ENCODE measurements around the gene TRPM7. TPM values are rescaled to one million over a fixed set of nuclear protein-coding genes. Genes with fewer than 3 reads are reported as not detected.

Gene TRPM7
- total and polyA plus RNA-seq, 7 experiments from 2014 or later = 14.3 to 62.3 (median 36.5) TPM

DNA sequence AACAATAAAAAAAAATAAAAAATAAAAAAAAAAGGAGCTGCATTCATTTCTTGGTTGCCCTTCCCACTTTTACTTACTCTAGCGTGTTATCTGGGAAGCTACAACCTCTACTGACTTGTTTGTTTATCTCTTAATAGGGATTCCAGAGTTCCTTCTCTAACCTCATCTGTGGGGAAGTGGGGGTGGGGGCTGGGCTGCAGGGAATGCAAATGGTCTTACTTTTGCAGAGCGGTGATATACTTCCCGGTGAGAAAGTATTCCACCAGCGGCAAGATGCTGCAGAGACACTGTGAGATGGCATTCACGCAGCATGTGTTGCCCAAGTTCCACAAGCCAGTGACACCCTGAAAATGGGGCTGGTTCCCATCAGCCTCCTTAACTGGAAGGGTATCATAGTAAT, 142.2 kb downstream of the TRPM7 start:
- POLR2A ChIA-PET = no interaction called here
- H3K4me1 ChIP-seq (ENCODE audit: control insufficient read depth in 2 of 2, insufficient read depth in 2 of 2, low read length in 2 of 2) = no peaks in the 10 kb centered on the region
- Mint-ChIP-seq H3K36me3 (no peaks in the 10 kb centered on the region), H3K9me3 (no peaks in the 10 kb centered on the region), H3K4me1 (peaks cover 0 to 2% (median 0%) of the 10 kb centered on the region in 7 donors), H3K27ac (no peak overlapping the region), H3K27me3 (peaks cover 9 to 16% (median 14%) of the 10 kb centered on the region in 5 donors), H3K4me3 (no peak overlapping the region)
- intact Hi-C loops (cut with micrococcal nuclease) = no loop called here
- H3K27ac ChIP-seq (ENCODE audit: low read depth, low read length) = no peak overlapping the region
- H3K9me3 ChIP-seq (ENCODE audit: control insufficient read depth in 2 of 3, low read length in 3 of 3) = no peaks in the 10 kb centered on the region
- ATAC-seq = no peak
- no peaks in the 10 kb centered on the region for H3K36me3 ChIP-seq (ENCODE audit: control insufficient read depth in 2 of 3, insufficient read depth in 3 of 3, low read length in 3 of 3)
- H3K27me3 ChIP-seq (ENCODE audit: control insufficient read depth in 2 of 2, insufficient read depth in 2 of 2, low read length in 2 of 2) = no peaks in the 10 kb centered on the region
- CTCF ChIA-PET = no interaction called here
- H3K4me3 ChIP-seq (ENCODE audit: low read length) = no peak overlapping the region
- DNase-seq = no peak

DNA sequence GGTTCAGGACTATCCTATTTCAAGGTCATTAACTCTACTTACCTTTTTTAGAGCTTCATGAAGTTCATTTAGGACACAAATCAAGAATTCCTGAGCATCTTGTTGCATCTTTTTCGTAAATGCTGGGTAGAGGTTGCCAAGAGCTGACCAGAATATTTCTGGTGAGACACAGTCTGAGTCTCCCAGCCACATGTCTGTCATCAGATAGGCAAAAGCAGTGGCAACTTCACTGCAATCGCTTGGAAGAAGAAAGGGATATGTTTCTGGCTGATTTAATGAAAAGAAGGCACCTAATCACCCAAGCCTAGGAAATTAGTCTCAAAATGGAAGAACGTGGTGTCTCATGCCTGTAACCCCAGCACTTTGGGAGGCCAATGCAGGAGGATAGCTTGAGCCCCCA, 143.0 kb downstream of the TRPM7 start:
- ATAC-seq (no peak), DNase-seq (no peak)
- Histone ChIP-seq H3K4me1 (ENCODE audit: control insufficient read depth in 2 of 2, insufficient read depth in 2 of 2, low read length in 2 of 2) (no peaks in the 10 kb centered on the region), H3K27ac (ENCODE audit: low read depth, low read length) (no peak overlapping the region), H3K36me3 (ENCODE audit: control insufficient read depth in 2 of 3, insufficient read depth in 3 of 3, low read length in 3 of 3) (no peaks in the 10 kb centered on the region), H3K27me3 (ENCODE audit: control insufficient read depth in 2 of 2, insufficient read depth in 2 of 2, low read length in 2 of 2) (no peaks in the 10 kb centered on the region), H3K4me3 (ENCODE audit: low read length) (no peak overlapping the region), H3K9me3 (ENCODE audit: control insufficient read depth in 2 of 3, low read length in 3 of 3) (no peaks in the 10 kb centered on the region)
- Mint-ChIP-seq H3K27ac (no peak overlapping the region), H3K4me3 (no peak overlapping the region), H3K27me3 (peaks cover 9 to 16% (median 14%) of the 10 kb centered on the region in 5 donors), H3K4me1 (peaks cover 0 to 2% (median 0%) of the 10 kb centered on the region in 7 donors), H3K9me3 (no peaks in the 10 kb centered on the region), H3K36me3 (no peaks in the 10 kb centered on the region)
- ChIA-PET CTCF (no interaction called here), POLR2A (no interaction called here)
- intact Hi-C loops (cut with micrococcal nuclease) = no loop called here

DNA sequence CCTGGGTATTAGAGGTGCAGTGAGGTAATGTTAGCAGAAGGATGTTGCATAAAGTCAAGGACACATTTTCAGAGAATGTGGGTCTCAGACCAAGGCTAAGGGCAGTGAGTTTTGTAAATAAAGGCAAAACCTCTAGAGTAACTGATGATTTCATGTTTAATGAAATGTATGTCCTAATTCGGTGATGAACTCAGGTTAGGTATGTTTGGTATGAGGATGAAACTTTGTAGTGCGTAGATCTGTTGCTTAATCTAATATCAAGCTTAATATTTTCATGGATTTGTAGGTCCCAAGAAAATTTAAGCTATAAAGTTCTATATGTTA, 143.7 kb downstream of the TRPM7 start:
- Histone ChIP-seq H3K27ac (ENCODE audit: low read depth, low read length) (no peak overlapping the region), H3K4me3 (ENCODE audit: low read length) (no peak overlapping the region), H3K27me3 (ENCODE audit: control insufficient read depth in 2 of 2, insufficient read depth in 2 of 2, low read length in 2 of 2) (no peaks in the 10 kb centered on the region), H3K36me3 (ENCODE audit: control insufficient read depth in 2 of 3, insufficient read depth in 3 of 3, low read length in 3 of 3) (no peaks in the 10 kb centered on the region), H3K9me3 (ENCODE audit: control insufficient read depth in 2 of 3, low read length in 3 of 3) (no peaks in the 10 kb centered on the region), H3K4me1 (ENCODE audit: control insufficient read depth in 2 of 2, insufficient read depth in 2 of 2, low read length in 2 of 2) (no peaks in the 10 kb centered on the region)
- Mint-ChIP-seq H3K36me3 (no peaks in the 10 kb centered on the region), H3K4me3 (no peak overlapping the region), H3K4me1 (peaks cover 0 to 2% (median 0%) of the 10 kb centered on the region in 7 donors), H3K27ac (no peak overlapping the region), H3K9me3 (no peaks in the 10 kb centered on the region), H3K27me3 (peaks cover 9 to 16% (median 14%) of the 10 kb centered on the region in 5 donors)
- intact Hi-C loops (cut with micrococcal nuclease) = no loop called here
- ChIA-PET POLR2A (no interaction called here), CTCF (interaction anchor here (0.6 kb wide), 1 partner anchor 16 kb away, joined by 3 read pairs; no protein-coding TSS in a partner anchor)
- no peak for DNase-seq
- no peak for ATAC-seq

DNA sequence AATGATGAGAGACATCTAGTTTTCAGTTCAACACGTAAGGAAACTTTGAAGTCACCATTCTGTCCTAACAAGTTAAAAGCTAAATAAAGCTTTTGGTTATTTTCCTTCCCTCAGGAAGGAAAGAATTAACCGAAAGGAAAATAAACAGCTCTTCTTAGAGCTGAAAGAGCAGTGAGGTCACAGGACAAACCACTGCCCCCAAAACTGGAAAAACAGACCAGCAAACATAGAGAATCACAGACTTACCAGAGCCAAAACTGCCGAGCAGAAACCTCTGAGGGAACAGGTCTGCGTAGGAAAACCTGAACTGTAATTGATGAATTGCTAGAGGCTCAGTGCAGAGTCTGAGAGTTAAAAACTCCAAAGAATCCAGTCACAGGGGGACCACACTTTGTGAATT, 154.8 kb downstream of the TRPM7 start:
- CTCF ChIA-PET = no interaction called here
- no peak for ATAC-seq

DNA sequence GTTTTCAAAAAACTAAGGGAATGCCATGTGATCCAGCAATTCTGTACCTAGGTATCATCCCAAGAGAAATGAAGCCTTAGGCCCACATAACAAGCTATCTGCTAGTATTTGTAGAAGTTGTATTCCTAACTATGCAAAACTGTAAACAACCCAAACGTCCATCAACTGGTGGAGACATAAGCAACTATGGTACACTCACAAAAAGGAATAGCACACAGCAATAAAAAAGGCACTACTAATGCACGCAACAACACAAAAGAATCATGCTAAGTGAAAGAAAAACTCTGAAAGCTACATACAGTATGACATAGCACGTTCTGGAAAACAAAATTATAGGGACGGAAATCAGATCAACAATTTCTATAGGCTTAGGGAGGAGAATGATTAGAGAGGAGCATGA, 155.4 kb downstream of the TRPM7 start:
- H3K27me3 ChIP-seq (ENCODE audit: control insufficient read depth in 2 of 2, insufficient read depth in 2 of 2, low read length in 2 of 2) = no peaks in the 10 kb centered on the region
- CTCF ChIA-PET = no interaction called here
- no peaks in the 10 kb centered on the region for H3K36me3 ChIP-seq (ENCODE audit: control insufficient read depth in 2 of 3, insufficient read depth in 3 of 3, low read length in 3 of 3)
- Mint-ChIP-seq H3K4me3 (no peak overlapping the region), H3K36me3 (peaks cover 0 to 3% (median 0%) of the 10 kb centered on the region in 5 donors), H3K9me3 (no peaks in the 10 kb centered on the region), H3K27ac (no peak overlapping the region), H3K27me3 (no peaks in the 10 kb centered on the region), H3K4me1 (peaks cover 0 to 4% (median 0%) of the 10 kb centered on the region in 7 donors)
- H3K4me1 ChIP-seq (ENCODE audit: control insufficient read depth in 2 of 2, insufficient read depth in 2 of 2, low read length in 2 of 2) = no peaks in the 10 kb centered on the region
- ATAC-seq (no peak), DNase-seq (no peak)
- intact Hi-C loops (cut with micrococcal nuclease) = no loop called here
- no peak overlapping the region for H3K27ac ChIP-seq (ENCODE audit: low read depth, low read length)
- no peak overlapping the region for H3K4me3 ChIP-seq (ENCODE audit: low read length)
- no peaks in the 10 kb centered on the region for H3K9me3 ChIP-seq (ENCODE audit: control insufficient read depth in 2 of 3, low read length in 3 of 3)
- POLR2A ChIA-PET = no interaction called here

More for the DNA sequence above, 154.8 kb downstream of the TRPM7 start:
- DNase-seq = no peak
- Histone ChIP-seq H3K27ac (ENCODE audit: low read depth, low read length) (no peak overlapping the region), H3K36me3 (ENCODE audit: control insufficient read depth in 2 of 3, insufficient read depth in 3 of 3, low read length in 3 of 3) (no peaks in the 10 kb centered on the region), H3K9me3 (ENCODE audit: control insufficient read depth in 2 of 3, low read length in 3 of 3) (no peaks in the 10 kb centered on the region), H3K4me3 (ENCODE audit: low read length) (no peak overlapping the region), H3K4me1 (ENCODE audit: control insufficient read depth in 2 of 2, insufficient read depth in 2 of 2, low read length in 2 of 2) (no peaks in the 10 kb centered on the region), H3K27me3 (ENCODE audit: control insufficient read depth in 2 of 2, insufficient read depth in 2 of 2, low read length in 2 of 2) (no peaks in the 10 kb centered on the region)
- H3K4me3 Mint-ChIP-seq = no peak overlapping the region
- H3K27ac Mint-ChIP-seq = no peak overlapping the region
- H3K36me3 Mint-ChIP-seq = peaks cover 0 to 3% (median 0%) of the 10 kb centered on the region in 5 donors
- H3K9me3 Mint-ChIP-seq = no peaks in the 10 kb centered on the region
- H3K27me3 Mint-ChIP-seq = peaks cover 0 to 1% (median 0%) of the 10 kb centered on the region in 5 donors
- intact Hi-C loops (cut with micrococcal nuclease) = no loop called here
- POLR2A ChIA-PET = no interaction called here
- H3K4me1 Mint-ChIP-seq = peaks cover 0 to 4% (median 0%) of the 10 kb centered on the region in 7 donors

DNA sequence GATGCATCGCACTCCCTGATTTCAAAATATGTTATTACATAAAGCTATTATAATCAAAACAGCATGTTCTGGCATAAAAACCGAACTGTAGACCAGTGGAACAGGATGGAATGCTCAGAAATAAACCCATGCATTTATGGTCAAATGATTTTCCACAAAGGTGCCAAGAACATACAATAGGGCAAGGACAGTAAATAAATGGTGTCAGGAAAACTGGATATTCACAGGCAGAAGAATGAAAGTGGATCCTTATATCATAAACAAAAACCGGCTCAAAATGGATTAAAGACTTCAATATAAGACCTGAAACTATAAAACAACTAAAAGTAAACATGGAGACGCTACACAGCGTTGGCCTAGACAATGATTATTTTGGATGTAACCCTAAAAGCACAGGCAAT, 162.7 kb downstream of the TRPM7 start:
- ATAC-seq = no peak
- intact Hi-C loops (cut with micrococcal nuclease) = no loop called here
- ChIA-PET POLR2A (no interaction called here), CTCF (no interaction called here)
- no peaks in the 10 kb centered on the region for H3K4me1 Mint-ChIP-seq
- no peak overlapping the region for H3K4me3 Mint-ChIP-seq
- no peaks in the 10 kb centered on the region for H3K27me3 ChIP-seq (ENCODE audit: control insufficient read depth in 2 of 2, insufficient read depth in 2 of 2, low read length in 2 of 2)
- H3K9me3 Mint-ChIP-seq = peaks cover 0 to 8% (median under 1%) of the 10 kb centered on the region in 11 donors
- H3K4me1 ChIP-seq (ENCODE audit: control insufficient read depth in 2 of 2, insufficient read depth in 2 of 2, low read length in 2 of 2) = no peaks in the 10 kb centered on the region
- H3K27me3 Mint-ChIP-seq = no peaks in the 10 kb centered on the region
- H3K36me3 Mint-ChIP-seq = peaks cover 0 to 7% (median 3%) of the 10 kb centered on the region in 5 donors
- no peak overlapping the region for H3K27ac ChIP-seq (ENCODE audit: low read depth, low read length)
- H3K27ac Mint-ChIP-seq = no peak overlapping the region
- H3K36me3 ChIP-seq (ENCODE audit: control insufficient read depth in 2 of 3, insufficient read depth in 3 of 3, low read length in 3 of 3) = no peaks in the 10 kb centered on the region
- DNase-seq = no peak
- H3K9me3 ChIP-seq (ENCODE audit: control insufficient read depth in 2 of 3, low read length in 3 of 3) = no peaks in the 10 kb centered on the region
- no peak overlapping the region for H3K4me3 ChIP-seq (ENCODE audit: low read length)

DNA sequence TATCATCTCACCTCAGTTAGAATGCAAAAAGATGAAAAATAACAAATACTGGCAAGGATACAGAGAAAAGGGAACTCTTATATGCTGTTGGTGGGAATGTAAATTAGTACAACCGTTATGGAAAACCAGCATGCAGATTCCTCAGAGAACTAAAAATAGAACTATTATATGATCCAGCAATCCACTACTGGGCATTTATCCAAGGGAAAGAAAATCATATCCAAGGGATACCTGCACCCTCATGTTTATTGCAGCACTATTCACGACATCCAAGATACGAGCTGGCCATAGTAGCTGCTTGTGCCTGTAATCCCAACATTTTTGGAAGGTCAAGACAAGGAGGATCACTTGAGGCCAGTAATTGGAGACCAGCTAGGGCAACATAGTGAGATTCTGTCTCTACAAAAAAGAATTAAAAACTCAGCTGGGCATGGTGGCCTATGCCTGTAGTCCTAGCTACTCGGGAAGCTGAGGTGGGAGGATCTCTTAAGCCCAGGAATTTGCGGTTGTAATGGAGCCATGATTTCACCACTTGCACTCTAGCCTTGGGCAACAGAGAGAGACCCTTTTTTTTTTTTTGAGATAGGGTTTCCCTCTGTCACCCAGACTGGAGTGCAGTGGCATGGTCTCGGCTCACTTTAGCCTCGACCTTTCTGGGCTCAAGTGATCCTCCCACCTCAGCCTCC, 166.7 kb downstream of the TRPM7 start:
- Mint-ChIP-seq H3K4me3 (no peak overlapping the region), H3K27ac (no peak overlapping the region), H3K36me3 (peaks cover 0 to 7% (median 3%) of the 10 kb centered on the region in 5 donors), H3K27me3 (no peaks in the 10 kb centered on the region), H3K9me3 (peaks cover 0 to 33% (median 5%) of the 10 kb centered on the region in 11 donors), H3K4me1 (no peaks in the 10 kb centered on the region)
- Histone ChIP-seq H3K27me3 (ENCODE audit: control insufficient read depth in 2 of 2, insufficient read depth in 2 of 2, low read length in 2 of 2) (no peaks in the 10 kb centered on the region), H3K4me1 (ENCODE audit: control insufficient read depth in 2 of 2, insufficient read depth in 2 of 2, low read length in 2 of 2) (no peaks in the 10 kb centered on the region), H3K4me3 (ENCODE audit: low read length) (no peak overlapping the region), H3K27ac (ENCODE audit: low read depth, low read length) (no peak overlapping the region), H3K9me3 (ENCODE audit: control insufficient read depth in 2 of 3, low read length in 3 of 3) (no peaks in the 10 kb centered on the region), H3K36me3 (ENCODE audit: control insufficient read depth in 2 of 3, insufficient read depth in 3 of 3, low read length in 3 of 3) (no peaks in the 10 kb centered on the region)
- DNase-seq (no peak), ATAC-seq (no peak)
- ChIA-PET CTCF (no interaction called here), POLR2A (no interaction called here)
- intact Hi-C loops (cut with micrococcal nuclease) = no loop called here
